Gastrocnemius medialis (tissue), 4 donors: ENCODE results near the gene WDFY2.

Source experiments
- POLR2A ChIP-seq, 2 donors: fragments of 450-650 bp; IDR thresholded peaks; one replicate each; pipeline ENCODE4 v1.6.1; 2017; ENCODE audit warnings: antibody characterized with exemption in 2 of 2, mild to moderate bottlenecking in 2 of 2, moderate library complexity in 2 of 2
- TF ChIP-seq, protein P1 (sequence below), 5 experiments: fragments of 450-650 bp in 3 of 5; fragments of 200-600 bp in 2 of 5; sonication (generic) in 2 of 5; IDR thresholded peaks in 4 of 5; conservative IDR thresholded peaks in 1 of 5; 1 replicate in 4 of 5; 2 replicates in 1 of 5; pipeline ENCODE4 v1.5.1; 2016 to 2019; ENCODE audit warnings: antibody characterized with exemption in 5 of 5, mild to moderate bottlenecking in 3 of 5, moderate library complexity in 3 of 5

DNA sequence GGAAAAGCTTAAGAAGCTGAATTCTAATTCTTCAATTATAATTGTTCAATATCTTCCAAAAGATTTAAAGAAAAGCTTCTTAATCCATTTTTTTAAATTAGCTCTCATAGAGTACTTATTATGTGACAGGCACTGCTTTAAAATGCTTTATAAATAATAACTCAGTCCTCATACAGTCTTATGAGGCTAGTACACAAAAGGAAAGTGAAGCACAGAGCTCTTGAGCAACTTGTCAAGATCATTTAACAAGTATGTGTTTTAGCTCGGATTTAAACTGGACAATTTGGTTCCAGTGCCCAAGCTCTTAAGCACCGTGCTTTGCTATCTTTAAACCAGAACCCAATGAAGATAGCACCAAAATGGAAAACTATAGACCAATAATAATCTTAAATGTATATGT is 113.6 kb downstream of the WDFY2 start:
- no peak for TF ChIP-seq POLR2A (IDR thresholded peaks at IDR 0.05)
- TF ChIP-seq, protein P1, sequence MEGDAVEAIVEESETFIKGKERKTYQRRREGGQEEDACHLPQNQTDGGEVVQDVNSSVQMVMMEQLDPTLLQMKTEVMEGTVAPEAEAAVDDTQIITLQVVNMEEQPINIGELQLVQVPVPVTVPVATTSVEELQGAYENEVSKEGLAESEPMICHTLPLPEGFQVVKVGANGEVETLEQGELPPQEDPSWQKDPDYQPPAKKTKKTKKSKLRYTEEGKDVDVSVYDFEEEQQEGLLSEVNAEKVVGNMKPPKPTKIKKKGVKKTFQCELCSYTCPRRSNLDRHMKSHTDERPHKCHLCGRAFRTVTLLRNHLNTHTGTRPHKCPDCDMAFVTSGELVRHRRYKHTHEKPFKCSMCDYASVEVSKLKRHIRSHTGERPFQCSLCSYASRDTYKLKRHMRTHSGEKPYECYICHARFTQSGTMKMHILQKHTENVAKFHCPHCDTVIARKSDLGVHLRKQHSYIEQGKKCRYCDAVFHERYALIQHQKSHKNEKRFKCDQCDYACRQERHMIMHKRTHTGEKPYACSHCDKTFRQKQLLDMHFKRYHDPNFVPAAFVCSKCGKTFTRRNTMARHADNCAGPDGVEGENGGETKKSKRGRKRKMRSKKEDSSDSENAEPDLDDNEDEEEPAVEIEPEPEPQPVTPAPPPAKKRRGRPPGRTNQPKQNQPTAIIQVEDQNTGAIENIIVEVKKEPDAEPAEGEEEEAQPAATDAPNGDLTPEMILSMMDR (IDR thresholded peaks at IDR 0.05 in 4 of 5, conservative IDR thresholded peaks at IDR 0.05 in 1 of 5): no peak
